ENCODE measurements around the gene LAP3.
A peak's percentile ranks its signal among the peaks of the same experiment; 100 is the strongest.

Gene LAP3

GRCh38 chr4:17613761-17614415 is 36.9 kb downstream of the LAP3 start:
- H3K9me3 ChIP-seq (ENCODE audit: low read length), result no peaks in the 10 kb centered on the region

GRCh38 chr4:17614416-17615299 is 37.7 kb downstream of the LAP3 start, which contains the start of gene MED28:
TSS of gene MED28 (plus strand) at chr4:17614641. CDS start at chr4:17614655, 14 bp downstream.
- Histone ChIP-seq H3F3A (ENCODE audit: insufficient read depth, low read length) (no peaks in the 10 kb centered on the region), H3K9ac (ENCODE audit: low read length) (peak within 1 kb of the TSS; percentile 97), H3K4me3 (ENCODE audit: low read depth, low read length, poor library complexity, severe bottlenecking) (peak within 1 kb of the TSS; percentile 96), H3K27me3 (ENCODE audit: insufficient read depth, low read length) (no peaks in the 10 kb centered on the region), H4K20me1 (ENCODE audit: insufficient read depth, low read length) (no peaks in the 10 kb centered on the region), H3K27ac (ENCODE audit: low read depth, low read length, poor library complexity, severe bottlenecking) (peak within 1 kb of the TSS; percentile 10), H3K4me1 (ENCODE audit: insufficient read depth, low read length, severe bottlenecking) (peaks cover 15% of the 10 kb centered on the region), H2AFZ (ENCODE audit: low read length) (peak within 1 kb of the TSS; percentile 89; the same call in 1 of the 2 replicates), H3K9me2 (ENCODE audit: low read depth, low read length) (no peaks in the 10 kb centered on the region), H3K9me3 (ENCODE audit: low read length) (no peaks in the 10 kb centered on the region), H3K4me2 (ENCODE audit: low read length) (peak within 1 kb of the TSS; percentile 89), H3K79me2 (ENCODE audit: insufficient read depth, low read length) (peaks cover 33% of the 10 kb centered on the region), H3K36me3 (ENCODE audit: insufficient read depth, low read length) (peaks cover 12% of the 10 kb centered on the region; the same call in 1 of the 2 replicates)
- TF ChIP-seq CTCF (IDR thresholded peaks at IDR 0.05; ENCODE audit: low read length) (no peak), EZH2 (IDR thresholded peaks at IDR 0.05; ENCODE audit: borderline replicate concordance, low read length) (no peak)

More at GRCh38 chr4:17613761-17614415, 36.9 kb downstream of the LAP3 start:
- H4K20me1 ChIP-seq (ENCODE audit: insufficient read depth, low read length), result no peaks in the 10 kb centered on the region
- no peaks in the 10 kb centered on the region for H3F3A ChIP-seq (ENCODE audit: insufficient read depth, low read length)
- no peaks in the 10 kb centered on the region for H3K9me2 ChIP-seq (ENCODE audit: low read depth, low read length)
- H3K4me2 ChIP-seq (ENCODE audit: low read length), result peak overlapping the region; percentile 89
- H3K9ac ChIP-seq (ENCODE audit: low read length), result peak overlapping the region; percentile 97
- H3K27ac ChIP-seq (ENCODE audit: low read depth, low read length, poor library complexity, severe bottlenecking), result peak overlapping the region; percentile 10
- peak overlapping the region; percentile 89; the same call in 1 of the 2 replicates for H2AFZ ChIP-seq (ENCODE audit: low read length)
- no peaks in the 10 kb centered on the region for H3K27me3 ChIP-seq (ENCODE audit: insufficient read depth, low read length)
- peaks cover 33% of the 10 kb centered on the region for H3K79me2 ChIP-seq (ENCODE audit: insufficient read depth, low read length)
- H3K36me3 ChIP-seq (ENCODE audit: insufficient read depth, low read length), result peaks cover 5% of the 10 kb centered on the region; the same call in 1 of the 2 replicates
- H3K4me1 ChIP-seq (ENCODE audit: insufficient read depth, low read length, severe bottlenecking), result peaks cover 15% of the 10 kb centered on the region
- no peak for TF ChIP-seq CTCF (IDR thresholded peaks at IDR 0.05; ENCODE audit: low read length)
- no peak for TF ChIP-seq EZH2 (IDR thresholded peaks at IDR 0.05; ENCODE audit: borderline replicate concordance, low read length)
- peak overlapping the region; percentile 96 for H3K4me3 ChIP-seq (ENCODE audit: low read depth, low read length, poor library complexity, severe bottlenecking)

GRCh38 chr4:17616283-17616682 is 39.3 kb downstream of the LAP3 start:
- no peaks in the 10 kb centered on the region for H3K9me2 ChIP-seq (ENCODE audit: low read depth, low read length)
- peaks cover 33% of the 10 kb centered on the region for H3K79me2 ChIP-seq (ENCODE audit: insufficient read depth, low read length)
- H3K4me3 ChIP-seq (ENCODE audit: low read depth, low read length, poor library complexity, severe bottlenecking), result no peak overlapping the region

More at GRCh38 chr4:17616283-17616682, 39.3 kb downstream of the LAP3 start:
- H3K27me3 ChIP-seq (ENCODE audit: insufficient read depth, low read length), result no peaks in the 10 kb centered on the region
- H3K36me3 ChIP-seq (ENCODE audit: insufficient read depth, low read length), result peaks cover 15% of the 10 kb centered on the region; the same call in 1 of the 2 replicates
- H3K4me2 ChIP-seq (ENCODE audit: low read length), result peak overlapping the region; percentile 16; the same call in 1 of the 2 replicates
- no peak overlapping the region for H2AFZ ChIP-seq (ENCODE audit: low read length)
- TF ChIP-seq EZH2 (IDR thresholded peaks at IDR 0.05; ENCODE audit: borderline replicate concordance, low read length), result no peak
- no peak for TF ChIP-seq CTCF (IDR thresholded peaks at IDR 0.05; ENCODE audit: low read length)
- H4K20me1 ChIP-seq (ENCODE audit: insufficient read depth, low read length), result no peaks in the 10 kb centered on the region
- no peak overlapping the region for H3K27ac ChIP-seq (ENCODE audit: low read depth, low read length, poor library complexity, severe bottlenecking)
- H3K4me1 ChIP-seq (ENCODE audit: insufficient read depth, low read length, severe bottlenecking), result peaks cover 15% of the 10 kb centered on the region
- H3K9ac ChIP-seq (ENCODE audit: low read length), result no peak overlapping the region
- no peaks in the 10 kb centered on the region for H3K9me3 ChIP-seq (ENCODE audit: low read length)
- H3F3A ChIP-seq (ENCODE audit: insufficient read depth, low read length), result no peaks in the 10 kb centered on the region

Measured in OCI-LY1 (cell line).